ENCODE results near the gene MINAR2. TPM values are rescaled to one million over a fixed set of nuclear protein-coding genes. Genes with fewer than 3 reads are reported as not detected.

MINAR2 gene
- total and polyA plus RNA-seq, 11 donors, result not detected

DNA sequence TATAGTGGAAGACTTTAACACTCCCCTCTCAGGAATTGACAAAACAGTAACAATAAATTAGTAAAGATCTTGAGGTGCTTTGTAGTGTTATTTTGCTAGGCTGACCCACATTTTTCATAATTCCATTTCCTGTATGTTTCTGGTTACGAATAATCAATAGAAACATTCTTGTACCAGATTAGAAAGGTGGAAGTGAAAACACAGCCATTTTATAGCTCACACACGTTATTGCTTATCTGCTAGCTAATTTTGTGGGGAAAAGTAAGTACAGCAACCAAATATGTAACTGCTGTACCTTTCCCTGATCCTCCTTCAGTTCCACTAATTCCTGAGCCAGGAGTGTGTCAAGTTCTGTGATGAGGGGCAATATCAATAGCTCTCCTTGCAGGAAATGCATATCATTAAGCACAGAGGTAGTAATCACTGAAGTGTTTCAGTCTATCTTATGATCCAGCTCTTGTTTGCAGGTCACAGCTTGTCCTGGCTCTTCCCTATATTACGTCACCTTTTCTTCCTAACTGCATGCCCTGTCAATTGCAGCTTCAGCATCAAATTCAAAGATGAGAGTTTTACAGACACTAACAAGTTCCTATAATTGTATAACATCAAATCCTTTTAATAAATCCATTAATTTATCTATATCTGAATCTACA is 59.4 kb downstream of the MINAR2 start:
- TF ChIP-seq POLR2A (IDR thresholded peaks at IDR 0.05), result no peak
- TF ChIP-seq, protein P1, sequence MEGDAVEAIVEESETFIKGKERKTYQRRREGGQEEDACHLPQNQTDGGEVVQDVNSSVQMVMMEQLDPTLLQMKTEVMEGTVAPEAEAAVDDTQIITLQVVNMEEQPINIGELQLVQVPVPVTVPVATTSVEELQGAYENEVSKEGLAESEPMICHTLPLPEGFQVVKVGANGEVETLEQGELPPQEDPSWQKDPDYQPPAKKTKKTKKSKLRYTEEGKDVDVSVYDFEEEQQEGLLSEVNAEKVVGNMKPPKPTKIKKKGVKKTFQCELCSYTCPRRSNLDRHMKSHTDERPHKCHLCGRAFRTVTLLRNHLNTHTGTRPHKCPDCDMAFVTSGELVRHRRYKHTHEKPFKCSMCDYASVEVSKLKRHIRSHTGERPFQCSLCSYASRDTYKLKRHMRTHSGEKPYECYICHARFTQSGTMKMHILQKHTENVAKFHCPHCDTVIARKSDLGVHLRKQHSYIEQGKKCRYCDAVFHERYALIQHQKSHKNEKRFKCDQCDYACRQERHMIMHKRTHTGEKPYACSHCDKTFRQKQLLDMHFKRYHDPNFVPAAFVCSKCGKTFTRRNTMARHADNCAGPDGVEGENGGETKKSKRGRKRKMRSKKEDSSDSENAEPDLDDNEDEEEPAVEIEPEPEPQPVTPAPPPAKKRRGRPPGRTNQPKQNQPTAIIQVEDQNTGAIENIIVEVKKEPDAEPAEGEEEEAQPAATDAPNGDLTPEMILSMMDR (IDR thresholded peaks at IDR 0.05), result no peak
- DNase-seq (no peak), ATAC-seq (no peak)
- intact Hi-C loops (cut with DNase I), result no loop called here
- WGBS, 4 donors, result 52 to 67% (median 62%) methylated on average over 3 of the region's 3 CpGs
- Histone ChIP-seq H3K27me3 (peaks cover 0 to 7% (median 0%) of the 10 kb centered on the region in 9 donors), H3K9me3 (no peaks in the 10 kb centered on the region), H3K27ac (no peak overlapping the region), H3K4me1 (no peaks in the 10 kb centered on the region), H3K36me3 (no peaks in the 10 kb centered on the region), H3K4me3 (no peak overlapping the region)

Other genes starting within 250 kb of the MINAR2 start
- gene CHSY3, start 156.4 kb downstream of the MINAR2 start, total RNA-seq, result 1 to 10 TPM in 6 of 9 donors, under 1 TPM in 3; 0.52 to 2.9 (median 1.1) TPM
- gene CHSY3, start 156.4 kb downstream of the MINAR2 start, polyA plus RNA-seq, result under 1 TPM; 0.04 to 0.71 TPM

Measured in heart left ventricle (tissue), 16 donors.